Activated naive CD8-positive, alpha-beta T cell treated with anti-CD3 and anti-CD28 coated beads, Interleukin-2, amount 10 ng/mL, durations not matched to agents 7 days and 5 days (primary cell): ENCODE measurements around the gene CKB. TPM values are rescaled to one million over a fixed set of nuclear protein-coding genes. Genes with fewer than 3 reads are reported as not detected.
"Not testable (repeated sequence)": the region's sequence is repeated elsewhere in the genome, so short reads cannot be mapped to it uniquely, and the experiment has no call there.

Source experiments
- ATAC-seq: fragments of 150-1000 bp; cut with Tn5 transposase; one replicate; pipeline ENCODE4 v1.10.0; 2021; ENCODE audit warnings: low read depth, moderate library complexity
- POLR2A ChIA-PET: fragments of 350-600 bp; sonication (Branson Sonifier 250); formaldehyde crosslinking; loops from one replicate; lab custom pipeline; 2021; ENCODE audit warnings: antibody characterized with exemption; lab: Charles Lee
- DNase-seq: peaks from one replicate; pipeline ENCODE4 v3.0.0; 2021
- H3K27ac Mint-ChIP-seq: one replicate; pipeline ENCODE4 v1.8.0; 2022; ENCODE audit warnings: mild to moderate bottlenecking, mixed read lengths
- H3K27me3 Mint-ChIP-seq: one replicate; pipeline ENCODE4 v1.8.0; 2022; ENCODE audit warnings: mild to moderate bottlenecking, moderate library complexity, mixed read lengths
- H3K36me3 Mint-ChIP-seq: one replicate; pipeline ENCODE4 v1.8.0; 2021; ENCODE audit warnings: mild to moderate bottlenecking, mixed read lengths
- H3K4me1 Mint-ChIP-seq: one replicate; pipeline ENCODE4 v1.8.0; 2021; ENCODE audit warnings: mixed read lengths
- H3K4me3 Mint-ChIP-seq: one replicate; pipeline ENCODE4 v1.8.0; 2022; ENCODE audit warnings: mild to moderate bottlenecking, moderate library complexity, mixed read lengths
- H3K9me3 Mint-ChIP-seq: one replicate; pipeline ENCODE4 v1.8.0; 2021; ENCODE audit warnings: mixed read lengths
- total RNA-seq, 2 experiments: library from RNA; stranded (reverse); gene quantifications; one replicate each; pipeline ENCODE4 v1.2.3, GENCODE V29; 2021

Gene CKB
- total RNA-seq, 2 experiments from 2014 or later, result 4.3 to 4.4 TPM

DNA sequence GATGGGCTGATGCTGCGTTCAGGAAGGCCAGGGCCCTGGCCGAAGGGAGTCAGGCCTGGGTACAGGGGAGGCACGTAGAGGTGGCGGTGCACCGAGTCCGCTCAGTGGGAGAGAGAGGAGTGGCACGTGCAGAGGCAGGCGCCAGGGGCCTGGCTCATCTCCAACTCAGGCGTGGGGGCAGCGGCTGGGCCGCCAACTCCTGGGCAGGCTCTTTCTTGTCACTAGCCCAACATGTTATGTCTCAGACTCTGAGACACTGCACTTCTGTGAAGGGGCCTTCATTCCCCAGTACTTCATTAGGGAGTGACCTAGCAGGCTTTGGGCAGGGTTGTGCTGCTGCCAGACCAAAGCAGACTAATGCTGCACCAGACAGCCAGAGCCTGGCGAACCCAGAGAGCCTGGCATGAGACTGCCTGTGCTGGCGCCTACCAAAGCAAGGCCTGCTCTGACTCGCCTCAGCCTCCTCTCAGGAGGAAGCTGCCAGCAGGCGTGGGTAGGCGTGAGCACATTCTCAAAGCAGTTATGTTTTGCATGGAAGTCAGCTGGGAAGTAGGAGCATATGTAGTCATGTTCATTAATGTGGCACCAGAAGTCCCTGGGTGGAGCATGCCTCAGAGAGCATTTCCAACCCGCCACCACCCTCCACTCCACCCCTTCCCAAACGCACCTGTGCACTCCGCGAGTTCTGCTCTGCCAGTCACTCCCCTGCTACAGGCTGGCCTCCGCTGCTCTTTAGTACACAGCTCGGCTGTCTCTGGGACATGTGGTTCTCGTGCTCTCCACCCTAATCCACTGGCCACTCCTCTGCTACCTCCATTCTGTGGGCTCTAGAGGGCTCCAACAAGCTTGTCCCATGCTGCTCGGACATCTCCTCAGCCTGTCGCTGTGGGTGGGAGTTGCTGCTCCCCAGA, 9.7 kb downstream of the CKB start:
- Mint-ChIP-seq H3K9me3 (no peaks in the 10 kb centered on the region), H3K27me3 (no peaks in the 10 kb centered on the region), H3K27ac (no peak overlapping the region), H3K4me3 (no peak overlapping the region), H3K4me1 (no peaks in the 10 kb centered on the region), H3K36me3 (peaks cover 6% of the 10 kb centered on the region)
- ATAC-seq, result no peak
- POLR2A ChIA-PET, result no interaction called here
- DNase-seq, result peak; percentile 20

DNA sequence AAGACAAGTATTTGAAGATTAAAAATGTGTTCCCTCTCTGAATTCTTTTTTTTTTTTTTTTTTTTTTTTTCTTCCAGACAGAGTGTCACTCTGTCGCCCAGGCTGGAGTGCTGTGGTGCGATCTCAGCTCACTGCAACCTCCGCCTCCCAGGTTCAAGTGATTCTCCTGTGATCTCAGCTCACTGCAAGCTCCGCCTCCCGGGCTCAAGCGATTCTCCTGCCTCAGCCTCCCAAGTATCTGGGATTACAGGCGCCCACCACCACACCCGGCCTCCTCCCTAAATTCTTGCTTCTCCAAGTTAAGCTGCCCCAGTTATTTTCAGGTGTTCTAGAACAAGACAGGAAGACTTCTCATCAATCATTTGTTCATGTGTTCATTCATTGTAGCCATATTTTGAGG, 10.4 kb downstream of the CKB start:
- H3K4me3 Mint-ChIP-seq, H3K9me3 Mint-ChIP-seq, POLR2A ChIA-PET, H3K27me3 Mint-ChIP-seq, H3K4me1 Mint-ChIP-seq, H3K36me3 Mint-ChIP-seq, ATAC-seq, DNase-seq: not testable (repeated sequence)
- H3K27ac Mint-ChIP-seq, result peak overlapping the region; percentile 60

DNA sequence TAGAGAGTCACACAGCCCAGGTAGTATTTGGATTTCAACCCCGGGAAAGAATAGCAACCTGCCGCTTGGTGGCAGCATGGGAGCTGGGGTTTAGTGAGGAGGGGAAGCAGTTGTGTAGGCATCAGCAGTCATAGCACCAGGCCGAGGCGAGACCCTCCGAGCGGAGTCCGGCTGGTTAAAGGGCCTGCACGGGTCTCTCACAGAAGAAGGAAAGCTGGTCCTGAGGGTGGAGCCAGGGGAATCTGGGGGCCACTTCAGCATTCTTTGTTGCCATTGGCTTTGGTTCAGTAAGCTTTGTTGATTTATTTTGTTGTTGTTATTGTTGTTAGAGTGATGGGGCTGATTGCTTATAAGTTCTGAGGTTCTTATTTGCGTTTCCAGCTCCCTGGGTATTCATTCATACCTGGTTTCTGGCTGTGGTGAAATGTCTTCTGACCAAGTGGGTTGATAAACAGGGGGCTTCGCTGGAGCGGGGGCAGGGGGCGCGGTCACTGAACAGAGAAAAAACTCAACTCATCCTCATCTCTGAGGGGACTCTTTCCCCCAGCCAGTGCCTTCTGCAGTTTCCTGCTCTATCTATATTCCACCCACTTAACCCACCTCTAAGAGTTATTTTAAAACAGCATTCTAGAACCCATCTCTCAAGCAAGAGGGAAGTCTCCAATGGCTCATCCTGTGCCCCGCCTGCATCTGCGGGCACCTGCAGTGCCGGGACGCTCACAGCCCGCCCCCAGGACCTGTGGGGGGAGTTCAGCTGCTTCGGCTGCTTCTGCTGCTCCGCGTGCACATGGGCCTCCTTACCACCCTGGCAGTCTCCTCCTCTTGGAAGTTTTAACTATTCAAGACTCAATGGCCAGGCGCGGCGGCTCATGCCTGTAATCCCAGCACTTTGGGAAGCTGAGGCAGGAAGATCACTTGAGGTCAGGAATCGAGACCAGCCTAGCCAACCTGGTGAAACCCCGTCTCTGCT, 11.6 kb downstream of the CKB start:
- Mint-ChIP-seq H3K4me3 (no peak overlapping the region), H3K27me3 (no peaks in the 10 kb centered on the region), H3K36me3 (peaks cover 6% of the 10 kb centered on the region), H3K27ac (no peak overlapping the region), H3K4me1 (no peaks in the 10 kb centered on the region), H3K9me3 (no peaks in the 10 kb centered on the region)
- ATAC-seq (no peak), DNase-seq (no peak)
- POLR2A ChIA-PET, result interaction anchor here (0.7 kb wide), 1 partner anchor 177 kb away, joined by 3 read pairs; the partner anchor contains the start of gene EIF5

DNA sequence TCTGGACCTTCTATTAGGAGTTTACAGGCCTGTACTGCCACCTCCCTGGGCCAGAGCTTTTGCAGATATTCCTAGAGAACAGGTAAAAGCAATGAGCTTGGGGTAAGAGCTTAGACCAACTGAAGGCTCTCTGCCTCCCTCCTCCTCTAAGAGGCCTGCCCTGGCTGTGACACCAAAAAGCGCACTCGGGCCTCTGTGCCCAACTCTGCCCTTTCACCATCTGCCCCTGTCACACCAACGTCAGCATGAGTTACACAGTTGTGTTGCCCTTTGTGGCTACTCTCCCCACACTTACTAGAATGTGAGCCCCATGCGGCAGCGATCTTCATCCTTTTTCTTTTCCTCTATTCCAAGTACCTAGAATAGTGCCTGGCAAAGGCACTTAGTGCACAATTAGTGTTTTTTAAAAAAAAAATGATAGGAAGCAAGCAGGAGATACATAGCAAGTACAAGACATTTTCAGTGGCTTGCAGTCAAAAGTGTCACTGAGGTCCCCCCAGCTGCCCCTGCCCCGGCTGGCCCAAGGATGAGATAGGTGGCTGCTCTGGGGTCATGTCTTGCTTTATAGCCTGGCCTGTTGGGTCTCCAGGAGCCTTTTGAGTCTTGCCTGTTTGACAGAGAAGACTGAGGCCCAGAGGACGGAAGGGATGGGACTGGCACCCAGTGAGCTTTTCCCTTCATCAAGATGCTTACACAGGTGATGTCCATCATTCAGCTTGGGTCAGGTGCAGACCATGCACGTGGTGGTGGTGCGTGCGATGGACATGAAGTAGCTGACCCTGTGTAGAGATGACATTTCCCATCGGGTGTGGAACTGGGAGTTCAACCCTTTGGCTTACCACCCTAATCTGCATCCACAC, 12.5 kb downstream of the CKB start:
- DNase-seq, result no peak
- Mint-ChIP-seq H3K36me3 (peaks cover 10% of the 10 kb centered on the region), H3K4me1 (no peaks in the 10 kb centered on the region), H3K9me3 (no peaks in the 10 kb centered on the region), H3K4me3 (no peak overlapping the region), H3K27ac (no peak overlapping the region), H3K27me3 (no peaks in the 10 kb centered on the region)
- POLR2A ChIA-PET, result interaction anchor here (0.7 kb wide), 1 partner anchor 177 kb away, joined by 3 read pairs; the partner anchor contains the start of gene EIF5
- no peak for ATAC-seq

DNA sequence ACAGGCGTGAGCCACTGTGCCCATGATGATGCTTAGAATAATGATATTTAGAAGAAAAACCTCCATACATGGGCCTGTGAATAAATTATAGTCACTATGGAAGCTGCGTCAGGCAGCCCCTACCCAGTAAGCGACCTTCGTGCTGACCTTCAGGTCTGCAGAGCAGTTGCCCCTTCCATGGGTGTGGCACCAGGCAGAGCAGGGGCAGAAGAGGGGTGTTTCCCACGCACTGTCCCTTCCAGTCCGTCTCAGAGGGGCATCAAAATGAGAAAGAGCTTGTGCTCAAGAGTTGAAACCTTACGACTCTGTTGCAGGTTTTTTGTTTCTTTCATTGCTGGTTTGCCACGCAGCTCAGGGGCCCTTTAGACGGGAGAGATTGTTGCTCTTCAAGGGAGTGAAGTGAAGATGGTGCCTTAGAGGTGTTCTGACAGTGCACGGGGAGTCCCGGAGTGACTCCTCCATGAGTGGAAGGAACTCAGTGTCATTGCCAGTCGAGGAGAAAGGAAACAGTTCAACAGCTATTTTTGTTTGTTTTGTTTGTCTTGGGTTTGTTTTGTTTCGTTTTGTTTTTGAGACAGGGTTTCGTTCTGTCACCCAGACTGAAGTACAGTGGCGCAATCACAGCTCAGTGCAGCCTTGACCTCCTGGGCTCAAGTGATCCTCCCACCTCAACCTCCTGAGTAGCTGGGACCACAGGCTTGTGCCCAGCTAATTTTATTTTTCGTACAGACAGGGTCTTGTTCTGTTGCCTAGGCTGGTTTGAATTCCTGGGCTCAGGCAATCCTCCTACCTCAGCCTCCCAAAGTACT, 13.9 kb downstream of the CKB start:
- Mint-ChIP-seq H3K27ac (no peak overlapping the region), H3K36me3 (peaks cover 11% of the 10 kb centered on the region)

DNA sequence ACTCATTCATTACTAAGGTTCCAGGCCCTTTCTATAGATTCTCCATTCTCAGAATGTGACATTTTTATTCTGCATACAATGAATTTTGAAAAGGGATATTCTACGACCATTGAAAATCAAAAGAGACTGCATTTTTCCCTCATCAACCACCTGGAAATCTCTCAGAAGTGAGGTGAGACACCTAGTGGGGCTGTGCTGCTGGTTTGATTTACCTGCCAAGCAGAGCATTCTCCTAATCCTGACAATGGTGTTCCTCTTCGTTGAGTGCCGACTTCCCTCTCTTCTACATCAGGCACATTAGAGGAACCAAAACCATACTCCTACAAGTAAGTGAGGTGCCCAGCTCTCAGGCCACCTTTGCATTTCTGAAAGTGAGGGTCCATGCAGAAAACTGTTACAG, 14.9 kb downstream of the CKB start:
- POLR2A ChIA-PET, result no interaction called here
- H3K36me3 Mint-ChIP-seq, result peaks cover 14% of the 10 kb centered on the region
- no peaks in the 10 kb centered on the region for H3K4me1 Mint-ChIP-seq
- DNase-seq (no peak), ATAC-seq (no peak)
- H3K4me3 Mint-ChIP-seq, result no peak overlapping the region
- no peak overlapping the region for H3K27ac Mint-ChIP-seq
- no peaks in the 10 kb centered on the region for H3K27me3 Mint-ChIP-seq
- no peaks in the 10 kb centered on the region for H3K9me3 Mint-ChIP-seq

More for the DNA sequence above, 13.9 kb downstream of the CKB start:
- H3K4me1 Mint-ChIP-seq, result no peaks in the 10 kb centered on the region
- no peaks in the 10 kb centered on the region for H3K9me3 Mint-ChIP-seq
- no peak overlapping the region for H3K4me3 Mint-ChIP-seq
- POLR2A ChIA-PET, result no interaction called here
- DNase-seq (no peak), ATAC-seq (no peak)
- H3K27me3 Mint-ChIP-seq, result no peaks in the 10 kb centered on the region

DNA sequence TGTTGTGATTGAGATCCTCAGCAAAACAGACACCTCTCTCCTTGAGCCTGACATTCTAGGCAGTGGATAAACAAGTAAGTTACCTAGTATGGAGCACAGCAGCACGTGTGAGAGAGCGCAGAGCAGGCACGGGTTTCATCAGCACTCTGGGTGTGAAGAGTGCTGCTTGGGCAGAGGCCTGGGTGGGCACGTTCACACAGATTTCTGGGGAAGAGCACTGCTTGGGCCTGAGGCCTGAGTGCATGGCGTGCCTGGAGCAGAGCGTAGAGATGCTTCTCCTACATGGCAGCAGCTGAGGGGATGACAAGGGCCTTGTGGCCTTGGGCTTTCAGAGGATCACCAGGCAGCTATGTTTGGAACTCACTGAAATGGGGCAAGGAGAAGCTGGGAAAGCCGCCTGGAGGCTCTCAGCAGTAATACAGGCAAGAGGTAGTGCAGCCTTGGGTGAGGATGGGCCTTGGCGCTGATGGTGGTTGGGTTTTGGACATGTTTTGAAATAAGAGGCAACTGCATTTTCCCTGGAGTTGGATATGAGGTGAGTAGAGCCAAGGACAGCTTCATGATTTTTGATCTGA, 17.6 kb downstream of the CKB start:
- Mint-ChIP-seq H3K27me3 (no peaks in the 10 kb centered on the region), H3K4me1 (peaks cover 2% of the 10 kb centered on the region), H3K9me3 (no peaks in the 10 kb centered on the region), H3K36me3 (peaks cover 17% of the 10 kb centered on the region), H3K27ac (no peak overlapping the region), H3K4me3 (no peak overlapping the region)
- ATAC-seq, result no peak
- no peak for DNase-seq
- POLR2A ChIA-PET, result no interaction called here

DNA sequence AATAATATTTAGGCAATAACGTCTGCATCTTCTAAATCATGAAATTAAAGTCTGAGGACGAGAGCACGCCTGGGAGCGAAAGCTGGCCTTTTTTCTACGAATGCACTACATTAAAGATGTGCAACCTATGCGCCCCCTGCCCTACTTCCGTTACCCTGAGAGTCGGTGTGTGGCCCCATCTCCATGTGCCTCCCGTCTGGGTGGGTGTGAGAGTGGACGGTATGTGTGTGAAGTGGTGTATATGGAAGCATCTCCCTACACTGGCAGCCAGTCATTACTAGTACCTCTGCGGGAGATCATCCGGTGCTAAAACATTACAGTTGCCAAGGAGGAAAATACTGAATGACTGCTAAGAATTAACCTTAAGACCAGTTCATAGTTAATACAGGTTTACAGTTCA, 19.3 kb downstream of the CKB start:
- no peak overlapping the region for H3K27ac Mint-ChIP-seq
- ATAC-seq, result no peak

DNA sequence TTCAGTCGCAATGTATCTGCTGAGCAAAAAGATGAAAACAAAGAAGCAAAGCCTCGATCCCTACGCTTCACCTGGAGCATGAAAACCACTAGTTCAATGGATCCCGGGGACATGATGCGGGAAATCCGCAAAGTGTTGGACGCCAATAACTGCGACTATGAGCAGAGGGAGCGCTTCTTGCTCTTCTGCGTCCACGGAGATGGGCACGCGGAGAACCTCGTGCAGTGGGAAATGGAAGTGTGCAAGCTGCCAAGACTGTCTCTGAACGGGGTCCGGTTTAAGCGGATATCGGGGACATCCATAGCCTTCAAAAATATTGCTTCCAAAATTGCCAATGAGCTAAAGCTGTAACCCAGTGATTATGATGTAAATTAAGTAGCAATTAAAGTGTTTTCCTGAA, 19.8 kb downstream of the CKB start:
- peaks cover 15% of the 10 kb centered on the region for H3K36me3 Mint-ChIP-seq
- DNase-seq (no peak), ATAC-seq (no peak)
- H3K27ac Mint-ChIP-seq, result no peak overlapping the region
- POLR2A ChIA-PET, result no interaction called here
- H3K4me1 Mint-ChIP-seq, result peaks cover 5% of the 10 kb centered on the region
- H3K27me3 Mint-ChIP-seq, result no peaks in the 10 kb centered on the region
- H3K9me3 Mint-ChIP-seq, result no peaks in the 10 kb centered on the region
- H3K4me3 Mint-ChIP-seq, result no peak overlapping the region

More for the DNA sequence above, 19.3 kb downstream of the CKB start:
- Mint-ChIP-seq H3K4me1 (peaks cover 5% of the 10 kb centered on the region), H3K36me3 (peaks cover 15% of the 10 kb centered on the region), H3K27me3 (no peaks in the 10 kb centered on the region), H3K4me3 (no peak overlapping the region), H3K9me3 (no peaks in the 10 kb centered on the region)
- POLR2A ChIA-PET, result interaction anchor here (0.6 kb wide), 1 partner anchor 410 kb away, joined by 4 read pairs; no protein-coding TSS in a partner anchor
- no peak for DNase-seq

DNA sequence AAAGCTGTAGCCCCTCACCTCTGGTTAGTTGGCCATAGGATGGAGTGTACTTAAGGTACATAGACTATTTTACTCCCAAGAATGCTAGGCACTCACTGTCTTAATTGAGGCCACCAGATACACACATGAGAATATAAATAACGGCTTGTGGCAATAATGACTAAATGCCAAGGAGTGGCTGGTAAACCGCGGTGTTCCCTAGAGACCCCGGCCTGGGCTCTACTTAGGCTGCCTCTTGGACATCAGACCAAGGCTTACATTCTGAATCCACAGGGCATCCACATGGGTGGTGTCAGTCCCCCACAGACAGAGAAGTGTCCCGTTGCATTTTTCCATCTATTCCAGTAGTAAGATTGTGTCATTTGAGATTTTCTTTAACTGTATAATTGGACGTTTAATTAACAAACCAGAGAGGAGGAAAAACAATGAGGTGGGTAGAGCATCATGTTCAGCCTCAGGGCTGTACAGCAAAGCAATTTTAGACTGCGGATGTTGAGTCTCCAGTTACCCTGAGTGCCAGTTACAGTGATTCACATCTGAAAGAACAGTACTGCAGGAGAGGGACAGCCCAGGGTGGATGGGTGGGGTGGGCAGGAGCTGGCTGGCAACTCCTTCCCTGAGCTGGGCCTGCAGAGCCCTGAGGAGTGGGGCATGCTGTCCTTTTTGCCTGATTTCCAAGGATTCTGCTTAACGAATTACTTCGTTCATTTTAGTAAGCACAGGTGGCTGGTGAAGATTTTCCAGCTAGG, 20.5 kb downstream of the CKB start:
- no peak overlapping the region for H3K4me3 Mint-ChIP-seq
- H3K27ac Mint-ChIP-seq, result no peak overlapping the region
- H3K9me3 Mint-ChIP-seq, result no peaks in the 10 kb centered on the region

DNA sequence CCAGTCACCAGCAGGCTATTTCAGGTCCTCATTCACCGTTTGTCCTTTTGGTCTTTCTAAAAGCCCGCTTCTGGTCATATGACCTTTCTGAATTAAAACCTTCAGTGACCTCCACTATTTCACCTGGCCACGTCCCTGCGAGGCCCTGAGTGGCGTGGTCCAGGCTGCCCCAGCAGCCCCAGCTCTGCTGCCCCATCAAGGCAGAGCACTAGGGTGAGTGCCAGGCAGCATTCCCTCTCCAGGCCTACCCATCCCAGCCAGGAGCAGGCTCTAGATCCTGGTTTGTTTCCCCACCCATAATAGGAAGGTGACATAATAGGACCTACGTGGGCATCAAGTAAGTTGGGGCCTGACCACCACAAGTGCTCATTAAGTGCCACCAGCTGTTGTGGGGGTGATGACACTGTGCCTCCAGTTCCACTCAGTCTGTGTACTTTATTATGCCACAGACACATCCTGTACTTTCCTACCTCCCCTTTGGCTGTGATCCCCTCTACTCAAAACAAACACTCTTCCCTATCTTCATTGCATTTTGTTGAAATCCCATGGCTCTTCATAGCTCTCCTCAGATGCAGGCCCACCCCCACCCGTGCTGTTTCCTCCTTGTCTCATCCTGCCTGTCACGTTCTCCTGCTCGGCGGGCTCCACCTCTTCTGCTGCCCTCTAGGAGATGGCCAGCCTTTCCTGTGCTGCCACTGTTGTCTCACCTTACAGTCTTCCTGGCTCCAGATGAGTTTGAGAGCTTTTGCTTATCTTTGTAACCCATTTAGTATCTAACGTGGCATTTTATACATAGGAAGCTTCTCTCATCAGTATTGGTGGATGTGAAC, 21.4 kb downstream of the CKB start:
- H3K36me3 Mint-ChIP-seq, result peaks cover 15% of the 10 kb centered on the region
- ATAC-seq, result no peak
- H3K4me3 Mint-ChIP-seq, result no peak overlapping the region
- DNase-seq, result no peak
- POLR2A ChIA-PET, result no interaction called here
- H3K27ac Mint-ChIP-seq, result no peak overlapping the region
- peaks cover 5% of the 10 kb centered on the region for H3K4me1 Mint-ChIP-seq
- H3K9me3 Mint-ChIP-seq, result no peaks in the 10 kb centered on the region
- no peaks in the 10 kb centered on the region for H3K27me3 Mint-ChIP-seq

More for the DNA sequence above, 20.5 kb downstream of the CKB start:
- DNase-seq (no peak), ATAC-seq (no peak)
- Mint-ChIP-seq H3K36me3 (peaks cover 15% of the 10 kb centered on the region), H3K4me1 (peaks cover 5% of the 10 kb centered on the region), H3K27me3 (no peaks in the 10 kb centered on the region)
- POLR2A ChIA-PET, result no interaction called here
